BE2C (cell line): ENCODE data around the gene RCAN2.

Experiments
- DNase-seq: peaks from one replicate; pipeline ENCODE4 v3.0.0-alpha.2; 2020
- H3K27me3 ChIP-seq: fragments of 250-450 bp; sonication (Bioruptor Pico); 2 replicates; pipeline ENCODE4 v1.5.1; 2020; ENCODE audit warnings: mild to moderate bottlenecking
- H3K36me3 ChIP-seq: fragments of 250-450 bp; sonication (Bioruptor Pico); 2 replicates; pipeline ENCODE4 v1.5.1; 2020; ENCODE audit warnings: mild to moderate bottlenecking
- H3K4me1 ChIP-seq: fragments of 250-450 bp; sonication (Bioruptor Pico); 2 replicates; pipeline ENCODE4 v1.5.1; 2020
- H3K4me3 ChIP-seq: 2 replicates; pipeline ENCODE4 v1.5.1; 2011; ENCODE audit warnings: low read depth, low read length
- H3K9me3 ChIP-seq: fragments of 250-450 bp; sonication (Bioruptor Pico); 2 replicates; pipeline ENCODE4 v1.5.1; 2020
- CTCF ChIP-seq: IDR thresholded peaks from 2 replicates; pipeline ENCODE4 v1.5.1; 2012; ENCODE audit warnings: mild to moderate bottlenecking, low read depth, low read length

Gene RCAN2

GRCh38 chr6:46525583-46525982 is 34.3 kb upstream of the RCAN2 start:
- no peaks in the 10 kb centered on the region for H3K9me3 ChIP-seq
- H3K27me3 ChIP-seq: no peaks in the 10 kb centered on the region
- no peak overlapping the region for H3K4me3 ChIP-seq
- DNase-seq: no peak
- no peaks in the 10 kb centered on the region for H3K4me1 ChIP-seq
- H3K36me3 ChIP-seq: no peaks in the 10 kb centered on the region
- no peak for TF ChIP-seq CTCF

GRCh38 chr6:46521464-46521971 is 30.3 kb upstream of the RCAN2 start:
- Histone ChIP-seq H3K36me3 (no peaks in the 10 kb centered on the region), H3K9me3 (no peaks in the 10 kb centered on the region), H3K4me1 (no peaks in the 10 kb centered on the region), H3K4me3 (no peak overlapping the region), H3K27me3 (no peaks in the 10 kb centered on the region)
- DNase-seq: no peak
- TF ChIP-seq CTCF: no peak

DNA sequence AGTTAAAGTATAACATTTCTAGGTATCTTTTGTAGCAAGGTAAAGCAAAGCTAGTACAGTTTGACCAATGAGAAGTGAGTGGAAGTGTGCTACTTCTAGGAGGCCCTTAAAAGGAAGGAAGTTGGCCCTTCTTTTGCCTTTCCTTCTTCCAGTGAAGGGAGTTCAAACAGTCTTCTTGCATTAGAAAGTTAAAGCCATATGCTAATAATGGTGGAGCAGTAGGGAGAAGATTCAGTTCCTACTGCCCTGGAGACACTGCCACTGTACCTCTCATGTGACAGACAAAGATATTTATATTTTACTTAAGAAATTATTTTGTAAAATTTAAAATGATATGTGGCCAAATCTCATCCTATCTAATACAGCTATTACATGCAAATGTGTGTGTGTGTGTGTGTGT is 26.0 kb upstream of the RCAN2 start:
- Histone ChIP-seq H3K36me3 (no peaks in the 10 kb centered on the region), H3K4me3 (no peak overlapping the region), H3K9me3 (no peaks in the 10 kb centered on the region), H3K4me1 (no peaks in the 10 kb centered on the region), H3K27me3 (no peaks in the 10 kb centered on the region)
- no peak for DNase-seq
- no peak for TF ChIP-seq CTCF

DNA sequence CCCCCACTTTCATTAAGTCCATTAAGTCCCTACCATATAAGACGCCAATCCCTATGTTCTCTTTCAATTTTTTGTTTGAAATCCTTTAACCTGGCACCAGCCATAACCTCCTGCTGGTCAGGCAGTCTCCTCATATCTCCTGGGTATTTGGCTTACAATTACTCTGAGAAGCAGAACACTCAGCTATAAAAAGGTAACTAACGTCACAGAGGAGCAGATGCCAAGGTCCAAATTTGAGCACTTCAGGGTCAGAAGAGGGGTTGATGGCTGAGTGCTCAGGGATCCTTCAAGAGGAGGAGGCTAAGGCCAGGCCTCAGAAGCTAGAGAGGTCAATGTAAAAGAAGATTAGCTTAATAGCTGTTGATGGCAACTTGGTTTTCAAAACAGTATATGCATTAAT is 22.3 kb upstream of the RCAN2 start:
- Histone ChIP-seq H3K36me3 (no peaks in the 10 kb centered on the region), H3K9me3 (no peaks in the 10 kb centered on the region), H3K4me1 (no peaks in the 10 kb centered on the region), H3K4me3 (no peak overlapping the region), H3K27me3 (no peaks in the 10 kb centered on the region)
- no peak for DNase-seq
- no peak for TF ChIP-seq CTCF

DNA sequence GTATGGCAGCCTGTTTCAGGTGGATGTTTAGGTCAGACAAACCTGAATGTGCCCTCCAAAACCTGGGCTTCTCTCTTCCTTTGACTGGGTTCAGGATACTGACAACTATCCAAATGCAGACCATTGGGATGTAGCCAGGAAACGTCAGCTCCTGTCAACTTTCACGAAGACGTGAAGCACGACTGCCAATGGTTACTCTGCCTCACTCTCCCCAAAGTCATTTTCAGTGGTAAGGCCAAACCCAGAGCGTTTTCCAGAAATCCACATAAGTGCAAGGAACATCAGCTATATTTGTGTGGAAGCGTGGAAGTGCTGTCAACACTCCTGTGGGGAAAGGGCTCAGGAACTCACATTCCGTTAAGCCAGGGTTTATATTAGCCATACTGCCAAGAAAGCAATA is 20.1 kb upstream of the RCAN2 start:
- no peaks in the 10 kb centered on the region for H3K9me3 ChIP-seq
- H3K4me3 ChIP-seq: no peak overlapping the region
- H3K27me3 ChIP-seq: no peaks in the 10 kb centered on the region
- H3K4me1 ChIP-seq: no peaks in the 10 kb centered on the region
- TF ChIP-seq CTCF: no peak
- no peaks in the 10 kb centered on the region for H3K36me3 ChIP-seq
- DNase-seq: no peak

GRCh38 chr6:46510651-46511050 is 19.4 kb upstream of the RCAN2 start:
- Histone ChIP-seq H3K4me1 (no peaks in the 10 kb centered on the region), H3K9me3 (no peaks in the 10 kb centered on the region), H3K27me3 (no peaks in the 10 kb centered on the region), H3K4me3 (no peak overlapping the region), H3K36me3 (no peaks in the 10 kb centered on the region)
- no peak for DNase-seq
- no peak for TF ChIP-seq CTCF
